ENCODE data around the gene VSX1. TPM values are rescaled to one million over a fixed set of nuclear protein-coding genes. Genes with fewer than 3 reads are reported as not detected.

VSX1 gene
- total RNA-seq, 2 experiments from 2014 or later = not detected

- peaks cover 55% of the 10 kb centered on the region for H3K4me1 ChIP-seq (ENCODE audit: insufficient read depth, low read length)
- peak overlapping the region; percentile 86 to 89 for H3K27ac ChIP-seq (ENCODE audit: low read depth in 1 of 2, low read length in 2 of 2)
- H3K27me3 ChIP-seq (ENCODE audit: control insufficient read depth in 1 of 2, insufficient read depth in 2 of 2, low read length in 2 of 2) = no peaks in the 10 kb centered on the region
- Mint-ChIP-seq H3K4me3 (peak overlapping the region; percentile 88), H3K27me3 (no peaks in the 10 kb centered on the region), H3K27ac (peak overlapping the region; percentile 88), H3K36me3 (ENCODE audit: low read depth) (peaks cover 13% of the 10 kb centered on the region), H3K4me1 (ENCODE audit: low read depth) (peaks cover 63% of the 10 kb centered on the region), H3K9me3 (no peaks in the 10 kb centered on the region)
- DNase-seq (peak; percentile 45 to 94 (median 71)), ATAC-seq (ENCODE audit: poor library complexity) (peak; percentile 45)
- H3K4me3 ChIP-seq (ENCODE audit: low read length) = peak overlapping the region; percentile 94
- CTCF ChIA-PET = interaction anchor here (1.1 to 3.6 kb wide), 3 partner anchors 14 to 137 kb away, joined by 3 to 13 read pairs (median 3); no protein-coding TSS in a partner anchor
- no peaks in the 10 kb centered on the region for H3K9me3 ChIP-seq (ENCODE audit: control insufficient read depth in 1 of 2, insufficient read depth in 1 of 2, low read length in 2 of 2)
- TF ChIP-seq CTCF (IDR thresholded peaks at IDR 0.05) = no peak
- intact Hi-C loops (cut with DNase I, micrococcal nuclease) = loop anchor here in 1 of 2 experiments (5.0 to 10.0 kb wide), 4 partner anchors 190 to 1705 kb away; partner anchors contain the start of genes ABHD12, NAPB, NXT1 and PYGB
- H3K36me3 ChIP-seq (ENCODE audit: insufficient read depth, low read length) = peaks cover 5% of the 10 kb centered on the region
- POLR2A ChIA-PET = interaction anchor here (0.5 to 3.5 kb wide), 29 partner anchors 9 to 1707 kb away, joined by 3 to 77 read pairs (median 4); partner anchors contain the start of genes APMAP, CST7, ENTPD6 and GINS1
These were observed 24.5 kb downstream of the VSX1 start for GRCh38 chr20:25057234-25058050.

- Histone ChIP-seq H3K27me3 (ENCODE audit: control insufficient read depth in 1 of 2, insufficient read depth in 2 of 2, low read length in 2 of 2) (no peaks in the 10 kb centered on the region), H3K9me3 (ENCODE audit: control insufficient read depth in 1 of 2, insufficient read depth in 1 of 2, low read length in 2 of 2) (no peaks in the 10 kb centered on the region), H3K36me3 (ENCODE audit: insufficient read depth, low read length) (peaks cover 6% of the 10 kb centered on the region), H3K4me3 (ENCODE audit: low read length) (peak overlapping the region; percentile 94), H3K27ac (ENCODE audit: low read depth in 1 of 2, low read length in 2 of 2) (peak overlapping the region; percentile 46 to 89), H3K4me1 (ENCODE audit: insufficient read depth, low read length) (peaks cover 58% of the 10 kb centered on the region)
- DNase-seq (no peak), ATAC-seq (ENCODE audit: poor library complexity) (no peak)
- Mint-ChIP-seq H3K27me3 (no peaks in the 10 kb centered on the region), H3K4me3 (peak overlapping the region; percentile 88), H3K4me1 (ENCODE audit: low read depth) (peaks cover 70% of the 10 kb centered on the region), H3K9me3 (no peaks in the 10 kb centered on the region), H3K27ac (peak overlapping the region; percentile 88), H3K36me3 (ENCODE audit: low read depth) (peaks cover 13% of the 10 kb centered on the region)
- intact Hi-C loops (cut with DNase I, micrococcal nuclease) = loop anchor here in 1 of 2 experiments (5.0 to 10.0 kb wide), 4 partner anchors 191 to 1704 kb away; partner anchors contain the start of genes ABHD12, NAPB, NXT1 and PYGB
- CTCF ChIA-PET = interaction anchor here (1.1 to 3.6 kb wide), 2 partner anchors 14 to 62 kb away, joined by 3 to 13 read pairs; no protein-coding TSS in a partner anchor
- no peak for TF ChIP-seq CTCF (IDR thresholded peaks at IDR 0.05)
- POLR2A ChIA-PET = interaction anchor here (0.7 to 3.5 kb wide), 16 partner anchors 9 to 1221 kb away, joined by 3 to 77 read pairs (median 4); partner anchors contain the start of genes APMAP, CST7, ENTPD6 and PYGB
These were observed 25.2 kb downstream of the VSX1 start for GRCh38 chr20:25056690-25057233.

GRCh38 chr20:25055711-25056495, 26.0 kb downstream of the VSX1 start:
- Mint-ChIP-seq H3K27me3 (no peaks in the 10 kb centered on the region), H3K4me3 (peak overlapping the region; percentile 88), H3K9me3 (no peaks in the 10 kb centered on the region), H3K27ac (peak overlapping the region; percentile 88), H3K4me1 (ENCODE audit: low read depth) (peaks cover 78% of the 10 kb centered on the region), H3K36me3 (ENCODE audit: low read depth) (peaks cover 19% of the 10 kb centered on the region)
- CTCF ChIA-PET = no interaction called here
- no peak for DNase-seq
- no peak for TF ChIP-seq CTCF (IDR thresholded peaks at IDR 0.05)
- intact Hi-C loops (cut with DNase I, micrococcal nuclease) = loop anchor here in 1 of 2 experiments (5.0 to 10.0 kb wide), 4 partner anchors 191 to 1704 kb away; partner anchors contain the start of genes ABHD12, NAPB, NXT1 and PYGB
- Histone ChIP-seq H3K9me3 (ENCODE audit: control insufficient read depth in 1 of 2, insufficient read depth in 1 of 2, low read length in 2 of 2) (no peaks in the 10 kb centered on the region), H3K36me3 (ENCODE audit: insufficient read depth, low read length) (peaks cover 11% of the 10 kb centered on the region), H3K4me1 (ENCODE audit: insufficient read depth, low read length) (peaks cover 63% of the 10 kb centered on the region), H3K27ac (ENCODE audit: low read depth in 1 of 2, low read length in 2 of 2) (peak overlapping the region; percentile 46 to 89), H3K4me3 (ENCODE audit: low read length) (peak overlapping the region; percentile 94), H3K27me3 (ENCODE audit: control insufficient read depth in 1 of 2, insufficient read depth in 2 of 2, low read length in 2 of 2) (no peaks in the 10 kb centered on the region)
- ATAC-seq (ENCODE audit: poor library complexity) = no peak
- POLR2A ChIA-PET = interaction anchor here (1.0 to 3.5 kb wide), 5 partner anchors 8 to 140 kb away, joined by 3 to 34 read pairs (median 5); partner anchors contain the start of gene ENTPD6
